ENCODE results near the gene STAT5A. TPM values are rescaled to one million over a fixed set of nuclear protein-coding genes. Genes with fewer than 3 reads are reported as not detected.

STAT5A gene
- polyA plus RNA-seq, 3 donors from 2014 or later = 33.2 to 62.9 (median 38.2) TPM

Other genes with a start within 250 kb of the STAT5A start
- gene C17orf113, start 237.9 kb upstream of the STAT5A start, polyA plus RNA-seq = under 1 TPM in 2 of 3 donors, not detected in 1; 0.19 to 0.21 TPM
- gene ZNF385C, start 190.0 kb upstream of the STAT5A start, polyA plus RNA-seq = under 1 TPM in 1 of 3 donors, not detected in 2; 0.44 TPM
- 10 to 100 TPM in 1 of 3 donors, 1 to 10 TPM in 2; 3.0 to 14.3 (median 9.8) TPM for gene DHX58, start 175.8 kb upstream of the STAT5A start, polyA plus RNA-seq
- gene KAT2A, start 167.1 kb upstream of the STAT5A start, polyA plus RNA-seq = 1 to 10 TPM; 2.9 to 4.3 (median 3.5) TPM
- under 1 TPM in 1 of 3 donors, not detected in 2; 0.11 TPM for gene HSPB9, start 165.7 kb upstream of the STAT5A start, polyA plus RNA-seq
- 100 to 1,000 TPM; 120 to 152 (median 133) TPM for gene RAB5C, start 133.5 kb upstream of the STAT5A start, polyA plus RNA-seq
- not detected for gene KCNH4, start 107.4 kb upstream of the STAT5A start, polyA plus RNA-seq
- not detected for gene HCRT, start 103.0 kb upstream of the STAT5A start, polyA plus RNA-seq
- 10 to 100 TPM; 15.8 to 21.1 (median 19.9) TPM for gene GHDC, start 94.0 kb upstream of the STAT5A start, polyA plus RNA-seq
- 10 to 100 TPM; 33.9 to 58.3 (median 37.8) TPM for gene STAT5B, start 12.1 kb upstream of the STAT5A start, polyA plus RNA-seq
- 100 to 1,000 TPM; 110 to 205 (median 127) TPM for gene STAT3, start 99.9 kb downstream of the STAT5A start, polyA plus RNA-seq
- gene CAVIN1, start 134.8 kb downstream of the STAT5A start, polyA plus RNA-seq = not detected
- gene ATP6V0A1, start 170.4 kb downstream of the STAT5A start, polyA plus RNA-seq = 1 to 10 TPM in 2 of 3 donors, under 1 TPM in 1; 0.76 to 4.2 (median 1.4) TPM
- 10 to 100 TPM; 28.1 to 43.5 (median 33.6) TPM for gene NAGLU, start 247.7 kb downstream of the STAT5A start, polyA plus RNA-seq